Spleen (tissue), 11 donors: Measurements from ENCODE around the gene ZNF598. TPM values are rescaled to one million over a fixed set of nuclear protein-coding genes. Genes with fewer than 3 reads are reported as not detected.

Source experiments
- DNase-seq: peaks from one replicate; pipeline ENCODE4 v3.0.0-alpha.2; 2020
- H3K27ac ChIP-seq, 8 donors: fragments of 200-600 bp; sonication (generic) in 7 of 8; 1 replicate in 4 of 8; 2 replicates in 4 of 8; pipeline versions ENCODE4 v1.5.0 to v1.8.0; 2016 to 2021; ENCODE audit warnings: inconsistent platforms in 4 of 8, mild to moderate bottlenecking in 4 of 8, moderate library complexity in 1 of 8
- H3K27me3 ChIP-seq, 7 donors: fragments of 200-600 bp; sonication (generic) in 6 of 7; replicated peaks in 1 of 7; 1 replicate in 4 of 7; 2 replicates in 3 of 7; pipeline versions ENCODE4 v1.5.0 to v1.8.0; 2016 to 2021; ENCODE audit warnings: inconsistent platforms in 3 of 7, mild to moderate bottlenecking in 1 of 7
- H3K36me3 ChIP-seq, 6 donors: fragments of 200-600 bp; sonication (generic) in 5 of 6; 1 replicate in 4 of 6; 2 replicates in 2 of 6; pipeline versions ENCODE4 v1.5.0 to v1.8.0; 2016 to 2021; ENCODE audit warnings: inconsistent platforms in 2 of 6
- H3K4me1 ChIP-seq, 6 donors: fragments of 200-600 bp; sonication (generic) in 5 of 6; 1 replicate in 3 of 6; 2 replicates in 3 of 6; pipeline versions ENCODE4 v1.5.0 to v1.8.0; 2016 to 2021; ENCODE audit warnings: inconsistent platforms in 3 of 6
- H3K4me3 ChIP-seq, 8 donors: fragments of 200-600 bp; sonication (generic) in 7 of 8; 1 replicate in 4 of 8; 2 replicates in 4 of 8; pipeline versions ENCODE4 v1.5.0 to v1.8.0; 2016 to 2021; ENCODE audit warnings: inconsistent platforms in 4 of 8, mild to moderate bottlenecking in 4 of 8, moderate library complexity in 2 of 8
- H3K9me3 ChIP-seq, 8 donors: fragments of 200-600 bp; sonication (generic) in 7 of 8; 1 replicate in 4 of 8; 2 replicates in 4 of 8; pipeline versions ENCODE4 v1.5.0 to v1.8.0; 2016 to 2021; ENCODE audit warnings: inconsistent platforms in 4 of 8
- CTCF ChIP-seq, 11 experiments: fragments of 200-600 bp in 7 of 11; fragments of 450-650 bp in 4 of 11; sonication (generic) in 4 of 11; IDR thresholded peaks in 8 of 11; conservative IDR thresholded peaks in 3 of 11; 1 replicate in 7 of 11; 2 replicates in 4 of 11; pipeline versions ENCODE4 v1.4.0 to v1.8.0; 2016 to 2021; ENCODE audit warnings: antibody characterized with exemption in 11 of 11, inconsistent platforms in 4 of 11, mild to moderate bottlenecking in 1 of 11
- POLR2A ChIP-seq, 3 donors: fragments of 450-650 bp; IDR thresholded peaks; one replicate each; pipeline ENCODE4 v1.5.1; 2017; ENCODE audit warnings: antibody characterized with exemption in 3 of 3, mild to moderate bottlenecking in 1 of 3
- POLR2AphosphoS5 ChIP-seq, 3 donors: sonication (generic); formaldehyde crosslinking; IDR thresholded peaks; one replicate each; pipeline ENCODE4 v1.5.1; 2017; ENCODE audit warnings: antibody characterized with exemption in 3 of 3
- WGBS, 5 donors: extraction: QIAGEN DNeasy Blood & Tissue Kit in 3 of 5; methylation state at CpG; one replicate each; pipeline versions ENCODE4 v1.1.5 to v1.1.7; 2013 to 2018; 5-methylcytosine and 5-hydroxymethylcytosine counted together
- intact Hi-C: fragments of 100-400 bp; cut with DNase I; formaldehyde crosslinking; loops from one replicate; pipeline ENCODE4 v1.15.0; 2023; ENCODE audit warnings: low total_unique reads
- polyA plus RNA-seq, 3 donors: library from polyadenylated mRNA; stranded (reverse); fragments of 200-250 nt; gene quantifications; one replicate each; pipeline ENCODE4 v1.2.1, GENCODE V29; 2013
- total RNA-seq, 7 donors: library from RNA; depleted of rRNA in 3 of 7; stranded (reverse); fragments of >200 nt in 3 of 7; fragmentation: NEBNext Ultra II Directional in 4 of 7; extraction: Animal tissue kit (Norgen Biotek cat#: 25700) in 4 of 7; gene quantifications; one replicate each; pipeline versions ENCODE4 v1.1.0 to v1.2.1, GENCODE V29; 2016 to 2021
- donor health status: healthy with polysubstance abuse.
- donor health status: DM: no; HTN: no; CAD: no; lungs with moderate emphysema.
- donor health status: DM: no; HTN: no; CAD: no.
- donor health status: Bipolar disorder and iron deficiency.
- donor health status: healthy.
- donor health status: DM: no; HTN: no; CAD: no.
- donor health status: DM: yes; HTN: yes; CAD: no.

ZNF598 gene
- total and polyA plus RNA-seq, 10 donors, result 21.8 to 56.2 (median 42.0) TPM

GRCh38 chr16:2002406-2003230, 7.0 kb downstream of the ZNF598 start:
- peak; percentile 79 for DNase-seq
- Histone ChIP-seq H3K9me3 (no peaks in the 10 kb centered on the region), H3K36me3 (peaks cover 5 to 74% (median 59%) of the 10 kb centered on the region in 6 donors), H3K27ac (no peak overlapping the region), H3K4me1 (peaks cover 36 to 62% (median 45%) of the 10 kb centered on the region in 6 donors), H3K4me3 (no peak overlapping the region), H3K27me3 (no peaks in the 10 kb centered on the region)
- no peak for TF ChIP-seq POLR2AphosphoS5 (IDR thresholded peaks at IDR 0.05)
- TF ChIP-seq POLR2A (IDR thresholded peaks at IDR 0.05), result no peak
- TF ChIP-seq CTCF (IDR thresholded peaks at IDR 0.05 in 8 of 11, conservative IDR thresholded peaks at IDR 0.05 in 3 of 11), result no peak
- intact Hi-C loops, result no loop called here
- 94 to 98% (median 95%) methylated on average over 31 to 47 of the region's 47 CpGs for WGBS, 5 donors

GRCh38 chr16:2001456-2002355, 7.9 kb downstream of the ZNF598 start:
- Histone ChIP-seq H3K27ac (no peak overlapping the region), H3K4me1 (peaks cover 30 to 53% (median 36%) of the 10 kb centered on the region in 6 donors), H3K27me3 (no peaks in the 10 kb centered on the region), H3K36me3 (peaks cover 5 to 79% (median 68%) of the 10 kb centered on the region in 6 donors), H3K4me3 (no peak overlapping the region), H3K9me3 (no peaks in the 10 kb centered on the region)
- TF ChIP-seq CTCF (IDR thresholded peaks at IDR 0.05 in 8 of 11, conservative IDR thresholded peaks at IDR 0.05 in 3 of 11), result no peak
- TF ChIP-seq POLR2AphosphoS5 (IDR thresholded peaks at IDR 0.05), result peak in 1 of 3 donors; percentile 36
- WGBS, 5 donors, result 95 to 97% (median 95%) methylated on average over 25 to 53 of the region's 53 CpGs
- intact Hi-C loops, result no loop called here
- peak; percentile 72 for DNase-seq

GRCh38 chr16:2001035-2001434, 8.6 kb downstream of the ZNF598 start:
- no peak for TF ChIP-seq CTCF (IDR thresholded peaks at IDR 0.05 in 8 of 11, conservative IDR thresholded peaks at IDR 0.05 in 3 of 11)
- TF ChIP-seq POLR2AphosphoS5 (IDR thresholded peaks at IDR 0.05), result peak in 1 of 3 donors; percentile 6
- 92 to 99% (median 95%) methylated on average over 10 to 19 of the region's 19 CpGs for WGBS, 5 donors

More at GRCh38 chr16:2001035-2001434, 8.6 kb downstream of the ZNF598 start:
- H3K9me3 ChIP-seq, result no peaks in the 10 kb centered on the region
- H3K27me3 ChIP-seq, result no peaks in the 10 kb centered on the region
- DNase-seq, result no peak
- peaks cover 26 to 46% (median 30%) of the 10 kb centered on the region in 6 donors for H3K4me1 ChIP-seq
- H3K4me3 ChIP-seq, result no peak overlapping the region
- peaks cover 5 to 86% (median 69%) of the 10 kb centered on the region in 6 donors for H3K36me3 ChIP-seq
- H3K27ac ChIP-seq, result no peak overlapping the region
- intact Hi-C loops, result no loop called here
